Measurements from ENCODE around the gene VPS13D.

DNA sequence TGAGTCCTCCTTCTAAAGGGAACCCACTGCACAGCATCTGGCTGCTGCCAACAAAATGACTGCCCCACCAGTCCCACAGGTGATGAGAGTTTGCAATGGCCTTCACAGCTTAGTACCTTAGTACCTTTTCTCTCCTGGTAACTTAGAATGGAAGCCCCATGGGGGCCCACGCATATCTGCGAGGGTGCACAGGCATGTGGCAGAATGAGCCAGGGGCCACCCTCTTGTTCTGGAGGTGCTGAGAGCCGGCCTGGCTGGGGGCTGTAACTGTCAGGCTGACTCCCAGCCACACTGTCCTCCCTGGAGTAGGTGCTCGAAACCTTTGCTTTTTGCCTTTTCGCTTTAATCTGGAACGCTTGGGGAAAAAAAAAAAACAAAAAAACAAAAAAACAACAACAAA lies 203.1 kb downstream of the VPS13D start:
- TF ChIP-seq, protein P1, sequence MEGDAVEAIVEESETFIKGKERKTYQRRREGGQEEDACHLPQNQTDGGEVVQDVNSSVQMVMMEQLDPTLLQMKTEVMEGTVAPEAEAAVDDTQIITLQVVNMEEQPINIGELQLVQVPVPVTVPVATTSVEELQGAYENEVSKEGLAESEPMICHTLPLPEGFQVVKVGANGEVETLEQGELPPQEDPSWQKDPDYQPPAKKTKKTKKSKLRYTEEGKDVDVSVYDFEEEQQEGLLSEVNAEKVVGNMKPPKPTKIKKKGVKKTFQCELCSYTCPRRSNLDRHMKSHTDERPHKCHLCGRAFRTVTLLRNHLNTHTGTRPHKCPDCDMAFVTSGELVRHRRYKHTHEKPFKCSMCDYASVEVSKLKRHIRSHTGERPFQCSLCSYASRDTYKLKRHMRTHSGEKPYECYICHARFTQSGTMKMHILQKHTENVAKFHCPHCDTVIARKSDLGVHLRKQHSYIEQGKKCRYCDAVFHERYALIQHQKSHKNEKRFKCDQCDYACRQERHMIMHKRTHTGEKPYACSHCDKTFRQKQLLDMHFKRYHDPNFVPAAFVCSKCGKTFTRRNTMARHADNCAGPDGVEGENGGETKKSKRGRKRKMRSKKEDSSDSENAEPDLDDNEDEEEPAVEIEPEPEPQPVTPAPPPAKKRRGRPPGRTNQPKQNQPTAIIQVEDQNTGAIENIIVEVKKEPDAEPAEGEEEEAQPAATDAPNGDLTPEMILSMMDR (IDR thresholded peaks at IDR 0.05; ENCODE audit: borderline replicate concordance, extremely low read depth, low read length, poor library complexity, severe bottlenecking), result no peak
- no peak for TF ChIP-seq EZH2 (IDR thresholded peaks at IDR 0.05; ENCODE audit: borderline replicate concordance, low read depth, low read length, severe bottlenecking)
